OCI-LY1 (cell line): ENCODE measurements around the gene NFIX.

ENCODE experiments used
- H2AFZ ChIP-seq: fragments of 200-600 bp; sonication (generic), shearing (Covaris generic); 2 replicates; pipeline ENCODE4 v1.6.0; 2014; ENCODE audit warnings: antibody characterized with exemption, mild to moderate bottlenecking, low read length
- H3F3A ChIP-seq: fragments of 200-600 bp; sonication (generic), shearing (Covaris generic); 2 replicates; pipeline ENCODE4 v1.6.0; 2014; ENCODE audit warnings: mild to moderate bottlenecking, antibody characterized with exemption, low read length, moderate library complexity; ENCODE audit not compliant: insufficient read depth
- H3K27ac ChIP-seq: fragments of 200-600 bp; sonication (generic); 2 replicates; pipeline ENCODE4 v1.5.1; 2014; ENCODE audit warnings: low read length, mixed run types, mild to moderate bottlenecking, low read depth; ENCODE audit not compliant: poor library complexity, severe bottlenecking
- H3K27me3 ChIP-seq: fragments of 200-600 bp; sonication (generic); 2 replicates; pipeline ENCODE4 v1.6.0; 2014; ENCODE audit warnings: antibody characterized with exemption, mild to moderate bottlenecking, low read length, moderate library complexity; ENCODE audit not compliant: insufficient read depth
- H3K36me3 ChIP-seq: fragments of 200-600 bp; sonication (generic); 2 replicates; pipeline ENCODE4 v1.6.1; 2014; ENCODE audit warnings: mild to moderate bottlenecking, antibody characterized with exemption, low read length, moderate library complexity, mixed read lengths; ENCODE audit not compliant: insufficient read depth
- H3K4me1 ChIP-seq: fragments of 200-600 bp; sonication (generic); 2 replicates; pipeline ENCODE4 v1.5.1; 2014; ENCODE audit warnings: mild to moderate bottlenecking, low read length, moderate library complexity; ENCODE audit not compliant: insufficient read depth, severe bottlenecking
- H3K4me2 ChIP-seq: fragments of 200-600 bp; sonication (generic), shearing (Covaris generic); 2 replicates; pipeline ENCODE4 v1.6.1; 2014; ENCODE audit warnings: low read length
- H3K4me3 ChIP-seq: fragments of 200-600 bp; sonication (generic); 2 replicates; pipeline ENCODE4 v1.5.1; 2014; ENCODE audit warnings: low read length, low read depth, mild to moderate bottlenecking, mixed read lengths; ENCODE audit not compliant: poor library complexity, severe bottlenecking
- H3K79me2 ChIP-seq: fragments of 200-600 bp; shearing (Covaris generic); 2 replicates; pipeline ENCODE4 v1.6.1; 2016; ENCODE audit warnings: mixed run types, low read length, mixed read lengths; ENCODE audit not compliant: insufficient read depth
- H3K9ac ChIP-seq: fragments of 200-600 bp; sonication (generic), shearing (Covaris generic); 2 replicates; pipeline ENCODE4 v1.6.1; 2014; ENCODE audit warnings: mild to moderate bottlenecking, low read length, mixed read lengths
- H3K9me2 ChIP-seq: fragments of 200-600 bp; sonication (generic), shearing (Covaris generic); 2 replicates; pipeline ENCODE4 v1.6.1; 2014; ENCODE audit warnings: low read depth, mild to moderate bottlenecking, low read length, mixed read lengths
- H3K9me3 ChIP-seq: fragments of 200-600 bp; shearing (Covaris generic); 2 replicates; pipeline ENCODE4 v1.6.1; 2014; ENCODE audit warnings: low read length, mixed read lengths
- H4K20me1 ChIP-seq: fragments of 200-600 bp; sonication (generic), shearing (Covaris generic); 2 replicates; pipeline ENCODE4 v1.6.0; 2016; ENCODE audit warnings: mild to moderate bottlenecking, low read length; ENCODE audit not compliant: insufficient read depth
- EZH2 ChIP-seq: fragments of 200-600 bp; sonication (generic), shearing (Covaris generic); IDR thresholded peaks from 2 replicates; pipeline ENCODE4 v1.8.0; 2017; ENCODE audit warnings: borderline replicate concordance, mixed run types, mild to moderate bottlenecking, antibody characterized with exemption, low read length, moderate library complexity, mixed read lengths
- TF ChIP-seq, protein P1 (sequence below): fragments of 200-600 bp; sonication (generic), shearing (Covaris generic); IDR thresholded peaks from 2 replicates; pipeline ENCODE4 v1.5.1; 2017; ENCODE audit warnings: mild to moderate bottlenecking, antibody characterized with exemption, low read length, moderate library complexity, mixed read lengths

Gene NFIX

DNA sequence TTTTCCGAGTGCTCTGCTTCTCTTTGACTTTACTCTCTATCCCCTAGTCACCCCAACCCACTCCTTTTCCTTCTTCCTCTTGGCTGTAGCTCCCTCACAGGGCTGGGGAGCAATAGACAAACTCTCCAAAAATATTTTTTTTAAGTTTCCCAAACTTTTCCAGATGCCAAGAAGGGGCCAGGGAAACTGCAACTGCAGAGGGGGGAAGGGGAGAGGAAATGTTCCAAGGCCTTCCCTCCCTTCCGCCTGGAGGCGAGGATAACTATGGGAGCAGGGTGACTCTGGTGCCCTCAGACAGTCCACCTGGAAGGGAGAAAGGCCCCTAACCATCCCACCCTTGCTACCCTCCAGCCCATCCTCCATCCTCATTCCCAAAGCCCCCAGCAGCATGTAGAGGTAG lies 58.0 kb downstream of the NFIX start:
- H3K4me2 ChIP-seq = no peak overlapping the region
- no peaks in the 10 kb centered on the region for H3K9me2 ChIP-seq
- H3K4me1 ChIP-seq = no peaks in the 10 kb centered on the region
- no peak overlapping the region for H3K27ac ChIP-seq
- H3K9me3 ChIP-seq = no peaks in the 10 kb centered on the region
- no peaks in the 10 kb centered on the region for H4K20me1 ChIP-seq
- no peak for TF ChIP-seq EZH2
- H3K36me3 ChIP-seq = no peaks in the 10 kb centered on the region
- H3K4me3 ChIP-seq = no peak overlapping the region
- no peaks in the 10 kb centered on the region for H3F3A ChIP-seq
- no peak overlapping the region for H3K9ac ChIP-seq
- no peaks in the 10 kb centered on the region for H3K79me2 ChIP-seq
- H2AFZ ChIP-seq = no peak overlapping the region
- H3K27me3 ChIP-seq = peaks cover 16% of the 10 kb centered on the region

DNA sequence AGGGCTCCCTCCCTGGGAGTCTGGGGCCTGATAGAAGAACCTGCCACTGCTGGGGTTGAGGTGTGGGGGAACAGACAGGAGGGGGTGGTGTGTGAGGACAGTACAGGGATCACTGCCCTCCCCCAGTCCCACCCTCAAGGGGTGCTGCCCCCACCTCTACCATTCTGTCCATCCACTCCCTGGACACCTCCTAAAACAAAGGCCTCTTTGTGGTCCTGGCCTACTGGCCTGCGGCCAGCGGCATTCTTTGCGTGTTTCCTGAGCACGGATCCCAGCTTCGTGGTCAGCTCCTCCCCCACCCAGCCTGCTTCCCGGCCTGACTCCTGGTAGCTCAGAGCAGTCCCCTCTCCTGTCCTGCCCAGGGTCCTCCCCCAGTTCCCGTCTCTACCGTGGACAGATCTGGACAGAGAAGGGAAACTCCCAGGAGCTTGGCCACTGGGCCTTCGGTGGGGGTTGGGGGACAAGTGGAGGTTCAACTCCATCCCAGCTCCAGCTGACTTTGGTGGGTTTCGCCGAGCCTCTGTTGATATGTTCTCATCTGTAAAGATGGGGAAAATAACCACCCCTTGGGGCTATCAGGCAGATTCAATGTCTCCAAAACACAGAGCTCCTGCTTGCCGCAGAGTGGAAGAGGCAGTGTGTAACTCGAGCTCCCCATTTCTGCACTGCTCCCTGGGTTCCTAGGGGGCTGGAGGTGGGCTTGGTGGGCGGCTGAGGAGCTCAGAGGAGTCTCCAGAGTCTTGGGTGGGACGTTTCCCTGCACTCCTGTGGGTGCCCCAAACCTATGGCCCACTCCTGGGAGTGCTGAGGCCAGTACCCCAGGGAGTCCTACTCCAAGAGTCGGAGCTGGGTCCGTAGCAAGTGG lies 58.7 kb downstream of the NFIX start:
- Histone ChIP-seq H3K4me1 (no peaks in the 10 kb centered on the region), H3K79me2 (no peaks in the 10 kb centered on the region), H3K4me2 (no peak overlapping the region), H2AFZ (no peak overlapping the region), H3K9me2 (no peaks in the 10 kb centered on the region), H3K36me3 (no peaks in the 10 kb centered on the region), H4K20me1 (no peaks in the 10 kb centered on the region), H3F3A (no peaks in the 10 kb centered on the region), H3K9me3 (no peaks in the 10 kb centered on the region), H3K4me3 (no peak overlapping the region), H3K27me3 (peaks cover 16% of the 10 kb centered on the region), H3K27ac (no peak overlapping the region), H3K9ac (no peak overlapping the region)
- no peak for TF ChIP-seq EZH2
- TF ChIP-seq, protein P1, sequence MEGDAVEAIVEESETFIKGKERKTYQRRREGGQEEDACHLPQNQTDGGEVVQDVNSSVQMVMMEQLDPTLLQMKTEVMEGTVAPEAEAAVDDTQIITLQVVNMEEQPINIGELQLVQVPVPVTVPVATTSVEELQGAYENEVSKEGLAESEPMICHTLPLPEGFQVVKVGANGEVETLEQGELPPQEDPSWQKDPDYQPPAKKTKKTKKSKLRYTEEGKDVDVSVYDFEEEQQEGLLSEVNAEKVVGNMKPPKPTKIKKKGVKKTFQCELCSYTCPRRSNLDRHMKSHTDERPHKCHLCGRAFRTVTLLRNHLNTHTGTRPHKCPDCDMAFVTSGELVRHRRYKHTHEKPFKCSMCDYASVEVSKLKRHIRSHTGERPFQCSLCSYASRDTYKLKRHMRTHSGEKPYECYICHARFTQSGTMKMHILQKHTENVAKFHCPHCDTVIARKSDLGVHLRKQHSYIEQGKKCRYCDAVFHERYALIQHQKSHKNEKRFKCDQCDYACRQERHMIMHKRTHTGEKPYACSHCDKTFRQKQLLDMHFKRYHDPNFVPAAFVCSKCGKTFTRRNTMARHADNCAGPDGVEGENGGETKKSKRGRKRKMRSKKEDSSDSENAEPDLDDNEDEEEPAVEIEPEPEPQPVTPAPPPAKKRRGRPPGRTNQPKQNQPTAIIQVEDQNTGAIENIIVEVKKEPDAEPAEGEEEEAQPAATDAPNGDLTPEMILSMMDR = no peak

DNA sequence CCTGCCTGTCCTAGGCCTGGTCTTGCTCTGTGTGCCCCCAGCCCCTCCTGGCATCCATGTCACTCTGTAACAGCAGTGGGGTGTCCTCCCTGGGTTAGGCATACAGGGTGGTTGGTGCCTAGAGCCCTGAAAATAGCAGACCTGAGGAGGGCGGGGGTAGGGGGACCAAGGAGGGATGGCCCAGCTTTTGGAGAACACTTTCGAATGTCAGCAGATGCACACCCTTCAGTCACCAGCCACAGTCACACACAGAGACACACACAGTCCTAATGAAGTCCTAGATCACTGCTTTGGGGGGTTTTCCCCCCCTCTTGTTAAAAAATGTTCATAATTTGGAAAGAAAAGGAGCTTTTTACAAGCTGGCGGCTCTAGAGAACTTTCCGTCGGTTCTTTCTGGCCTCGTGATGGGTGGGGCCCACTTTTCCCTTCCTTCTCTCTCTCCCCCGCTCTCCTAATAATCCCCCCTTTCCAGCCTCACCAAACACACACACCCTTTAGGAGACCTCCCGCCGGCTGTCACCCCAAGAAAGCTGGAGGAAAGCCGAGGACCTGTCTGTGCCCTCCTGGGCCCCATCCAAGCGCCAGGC lies 59.4 kb downstream of the NFIX start:
- H4K20me1 ChIP-seq = no peaks in the 10 kb centered on the region
- no peak overlapping the region for H3K4me2 ChIP-seq
- H3K9ac ChIP-seq = no peak overlapping the region
- no peak overlapping the region for H3K27ac ChIP-seq
- H3F3A ChIP-seq = no peaks in the 10 kb centered on the region
- H3K9me2 ChIP-seq = no peaks in the 10 kb centered on the region
- H3K9me3 ChIP-seq = no peaks in the 10 kb centered on the region
- H3K79me2 ChIP-seq = no peaks in the 10 kb centered on the region
- H3K4me1 ChIP-seq = no peaks in the 10 kb centered on the region
- H3K4me3 ChIP-seq = no peak overlapping the region
- no peak for TF ChIP-seq EZH2
- TF ChIP-seq, protein P1 = no peak
- H3K27me3 ChIP-seq = peaks cover 16% of the 10 kb centered on the region
- no peak overlapping the region for H2AFZ ChIP-seq
- H3K36me3 ChIP-seq = no peaks in the 10 kb centered on the region
